Measurements from ENCODE around the gene RASSF7.
A peak's percentile ranks its signal among the peaks of the same experiment; 100 is the strongest.
"Not testable (repeated sequence)": the region's sequence is repeated elsewhere in the genome, so short reads cannot be mapped to it uniquely, and the experiment has no call there.

RASSF7 gene, protein sequence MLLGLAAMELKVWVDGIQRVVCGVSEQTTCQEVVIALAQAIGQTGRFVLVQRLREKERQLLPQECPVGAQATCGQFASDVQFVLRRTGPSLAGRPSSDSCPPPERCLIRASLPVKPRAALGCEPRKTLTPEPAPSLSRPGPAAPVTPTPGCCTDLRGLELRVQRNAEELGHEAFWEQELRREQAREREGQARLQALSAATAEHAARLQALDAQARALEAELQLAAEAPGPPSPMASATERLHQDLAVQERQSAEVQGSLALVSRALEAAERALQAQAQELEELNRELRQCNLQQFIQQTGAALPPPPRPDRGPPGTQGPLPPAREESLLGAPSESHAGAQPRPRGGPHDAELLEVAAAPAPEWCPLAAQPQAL

DNA sequence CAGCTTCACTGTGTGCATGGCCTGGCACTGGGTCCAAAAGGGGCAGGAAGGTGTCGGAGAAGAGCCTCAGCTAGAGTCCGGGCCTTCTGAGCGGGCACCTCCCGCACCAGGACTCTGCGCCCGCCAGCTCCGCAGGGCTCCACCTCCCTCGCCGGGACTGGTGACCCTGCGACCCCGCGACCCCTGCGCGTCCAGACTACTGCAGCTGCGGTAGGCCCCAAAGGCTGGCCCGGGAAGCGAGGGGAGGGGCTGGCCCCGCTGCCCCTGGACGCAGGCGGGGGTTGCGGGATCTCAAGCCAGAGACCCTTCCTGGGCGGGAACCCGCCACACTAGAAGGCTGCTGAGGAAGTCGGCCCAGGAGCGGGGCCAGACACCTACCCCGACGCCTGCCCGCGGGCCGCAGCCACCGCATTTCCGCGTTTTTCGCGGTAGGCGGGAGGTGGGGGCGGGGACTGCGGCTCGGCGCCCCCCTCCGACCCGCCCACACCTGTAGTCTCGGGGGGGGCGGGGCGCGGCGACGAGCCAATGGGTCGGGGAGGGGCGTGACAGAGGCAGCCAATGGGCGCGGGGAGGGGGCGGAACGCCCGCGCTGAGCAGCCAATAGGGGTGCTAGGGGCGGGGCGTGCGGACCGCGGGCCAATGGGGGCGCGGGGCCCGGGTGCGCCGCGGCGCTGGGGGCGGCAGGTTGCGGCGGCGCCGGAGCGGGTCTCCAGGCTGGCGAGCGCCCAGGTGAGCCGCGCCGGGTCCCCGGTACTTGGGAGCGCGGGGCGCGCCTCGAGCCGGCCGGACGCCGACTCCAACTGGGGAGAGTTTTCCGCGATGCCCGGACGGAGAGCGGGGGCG, at the start of gene RASSF7, which contains the start of gene LMNTD2:
TSS of gene RASSF7 (plus strand) at position 666 of the 843 bp plus-strand sequence. CDS start 799 bp downstream, outside the sequence.
TSS of gene LMNTD2 (minus strand) at position 434 of the 843 bp plus-strand sequence. CDS start at position 412, 22 bp downstream.
- DNase-seq (ENCODE audit: low read depth) = peak; percentile 95

- DNase-seq (ENCODE audit: low read depth) = no peak
Measured at GRCh38 chr11:512761-513595, 47.8 kb upstream of the RASSF7 start.

GRCh38 chr11:514606-515005, 46.2 kb upstream of the RASSF7 start:
- no peak for DNase-seq (ENCODE audit: low read depth)

- no peak for DNase-seq (ENCODE audit: low read depth)
Measured at GRCh38 chr11:515131-515530, 45.6 kb upstream of the RASSF7 start.

DNA sequence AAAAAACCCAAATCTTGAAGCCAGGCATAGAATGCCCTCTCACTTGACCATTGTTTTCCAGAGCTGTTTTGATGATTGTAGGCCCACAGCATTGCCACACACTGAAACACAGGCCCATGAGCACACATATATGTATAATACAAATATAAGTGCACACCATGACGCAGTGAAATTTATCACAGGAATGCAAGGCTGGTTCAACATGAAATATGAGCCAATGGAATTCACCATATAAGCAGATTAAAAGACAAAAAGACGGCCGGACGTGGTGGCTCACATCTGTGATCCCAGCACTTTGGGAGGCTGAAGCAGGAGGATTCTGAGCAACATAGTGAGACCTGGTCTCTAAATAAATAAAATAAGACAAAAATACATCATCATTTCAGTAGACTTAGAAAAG, 44.4 kb upstream of the RASSF7 start:
- no peak for DNase-seq (ENCODE audit: low read depth)

- DNase-seq (ENCODE audit: low read depth) = not testable (repeated sequence)
Measured at GRCh38 chr11:516918-517685, 43.7 kb upstream of the RASSF7 start.

GRCh38 chr11:518463-519202, 42.1 kb upstream of the RASSF7 start:
- peak; percentile 87 for DNase-seq (ENCODE audit: low read depth)

DNA sequence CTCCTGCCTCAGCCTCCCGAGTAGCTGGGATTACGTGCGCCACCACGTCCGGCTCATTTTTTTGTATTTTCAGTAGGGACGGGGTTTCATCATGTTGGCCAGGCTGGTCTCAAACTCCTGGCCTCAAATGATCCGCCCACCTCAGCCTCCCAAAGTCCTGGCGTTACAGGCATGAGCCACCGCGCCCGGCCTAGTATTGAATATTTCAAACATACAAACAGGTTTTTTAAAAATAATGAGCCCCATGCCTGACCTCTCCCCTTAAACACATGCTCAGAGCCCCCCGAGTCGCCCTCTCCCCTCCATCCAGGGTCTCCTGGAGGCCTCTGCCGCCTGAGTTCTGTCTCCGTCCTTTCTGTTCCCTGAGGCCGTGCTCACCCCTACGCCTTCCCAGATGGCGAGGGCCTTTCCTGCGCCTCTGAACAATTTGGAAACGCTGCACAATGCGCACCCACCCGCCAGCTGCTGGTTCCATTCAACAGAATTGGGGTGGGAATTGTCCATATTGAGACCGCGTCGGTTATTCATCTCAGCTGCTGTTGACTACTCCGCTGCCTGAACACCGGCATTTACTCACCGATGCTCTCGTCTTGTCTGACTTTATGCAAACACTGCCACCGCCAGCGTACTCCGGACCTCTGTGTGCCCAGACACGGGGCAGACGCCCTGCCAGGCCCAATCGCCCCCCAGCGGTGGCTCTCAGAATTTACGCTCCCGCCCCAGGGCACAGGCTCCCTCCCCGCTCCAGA, 40.2 kb upstream of the RASSF7 start:
- no peak for DNase-seq (ENCODE audit: low read depth)

GRCh38 chr11:521177-521688, 39.5 kb upstream of the RASSF7 start:
- no peak for DNase-seq (ENCODE audit: low read depth)

DNA sequence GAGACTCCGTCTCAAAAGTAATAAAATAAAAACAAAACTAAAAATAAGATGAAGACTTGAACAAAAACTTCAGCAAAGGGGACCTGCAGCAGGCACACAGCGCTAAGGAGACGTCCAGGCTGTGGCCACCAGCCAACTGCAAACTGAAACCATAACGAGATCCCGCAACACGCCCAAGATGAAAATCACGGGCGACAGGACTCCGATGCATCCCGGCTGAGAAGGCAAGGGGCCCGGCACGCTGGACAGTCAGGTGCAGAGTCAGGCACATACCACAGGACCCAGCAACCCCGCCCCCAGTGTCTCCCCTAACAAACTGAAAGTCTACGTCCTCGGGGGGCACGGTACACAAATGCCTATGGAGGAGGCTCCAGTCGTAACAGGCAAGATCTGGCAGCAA, 34.6 kb upstream of the RASSF7 start:
- no peak for DNase-seq (ENCODE audit: low read depth)

- DNase-seq (ENCODE audit: low read depth) = no peak
Measured at GRCh38 chr11:528166-528814, 32.5 kb upstream of the RASSF7 start.

- DNase-seq (ENCODE audit: low read depth) = no peak
Measured at GRCh38 chr11:528815-529727, 31.7 kb upstream of the RASSF7 start.

DNA sequence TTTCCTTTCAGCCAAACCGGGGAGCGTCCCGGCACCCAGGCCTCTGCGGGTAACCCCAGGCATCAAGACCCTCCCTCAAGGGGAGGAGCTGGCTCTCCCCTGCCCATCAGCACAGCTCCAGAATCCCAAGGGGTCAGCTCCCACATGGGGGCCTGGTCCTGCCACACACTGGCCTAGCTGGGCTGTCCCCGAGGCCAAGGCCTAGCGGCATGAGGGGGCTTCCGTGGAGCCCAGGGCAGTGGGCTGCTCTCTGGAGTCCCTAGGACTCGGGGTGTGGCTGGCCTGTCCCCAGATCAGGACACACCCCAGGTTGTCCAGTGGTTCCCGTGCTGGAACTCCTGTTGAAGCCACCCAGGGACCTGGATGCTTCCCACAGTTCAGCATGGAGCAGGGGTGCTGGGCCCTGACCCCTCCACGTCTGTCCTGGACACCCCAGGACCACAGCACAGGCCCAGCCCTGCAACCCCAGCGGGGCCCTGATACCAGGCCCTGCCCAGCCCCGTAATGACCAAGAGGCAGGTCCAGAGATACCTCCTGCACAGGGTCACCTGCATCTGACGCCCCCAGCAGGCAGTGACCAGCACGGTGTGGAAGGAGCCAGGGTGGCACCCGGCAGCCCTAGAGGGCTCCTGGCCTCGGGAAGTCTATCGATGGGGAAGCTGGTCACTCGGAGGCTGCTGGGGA, 30.9 kb upstream of the RASSF7 start:
- no peak for DNase-seq (ENCODE audit: low read depth)

DNA sequence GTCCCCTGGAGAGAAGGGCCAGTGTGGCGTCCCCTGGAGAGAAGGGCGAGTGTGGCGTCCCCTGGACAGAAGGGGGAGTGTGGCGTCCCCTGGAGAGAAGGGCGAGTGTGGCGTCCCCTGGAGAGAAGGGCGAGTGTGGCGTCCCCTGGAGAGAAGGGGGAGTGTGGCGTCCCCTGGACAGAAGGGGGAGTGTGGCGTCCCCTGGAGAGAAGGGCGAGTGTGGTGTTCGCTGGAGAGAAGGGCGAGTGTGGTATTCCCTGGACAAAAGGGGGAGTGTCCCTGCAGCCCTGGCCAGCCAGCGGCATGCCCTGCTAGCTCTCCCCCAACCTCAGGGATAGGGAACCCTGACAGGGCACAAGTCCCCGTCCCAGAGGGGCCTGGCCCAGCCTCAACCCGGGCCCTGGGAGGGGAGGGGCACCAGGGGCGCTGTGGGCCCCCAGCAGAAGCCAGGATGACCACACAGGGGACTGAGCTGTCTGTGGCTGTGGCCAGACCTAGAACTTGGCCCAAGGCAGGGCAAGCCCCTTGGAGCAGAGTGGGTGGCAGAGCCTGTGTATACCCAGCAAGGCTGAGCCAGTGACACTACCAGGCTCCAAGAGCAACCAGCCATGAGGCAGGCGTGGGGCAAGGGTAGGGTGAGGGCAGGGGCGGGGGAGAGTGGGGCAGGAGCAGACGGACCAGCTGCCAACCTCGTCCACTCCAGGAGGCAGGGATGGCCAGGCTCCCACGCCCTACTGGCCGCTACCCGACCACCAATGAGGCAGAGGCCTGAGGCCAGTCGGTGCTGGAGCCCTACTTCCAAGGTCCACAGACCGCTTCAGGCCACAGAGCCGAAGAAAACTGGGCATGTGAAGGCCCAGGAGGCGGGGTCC, 29.6 kb upstream of the RASSF7 start:
- DNase-seq (ENCODE audit: low read depth) = no peak

- no peak for DNase-seq (ENCODE audit: low read depth)
Measured at GRCh38 chr11:531919-532526, 28.7 kb upstream of the RASSF7 start.

GRCh38 chr11:532527-532985, 28.2 kb upstream of the RASSF7 start:
- DNase-seq (ENCODE audit: low read depth) = no peak
